ENCODE results near the gene CDKN1B.

CDKN1B gene

DNA sequence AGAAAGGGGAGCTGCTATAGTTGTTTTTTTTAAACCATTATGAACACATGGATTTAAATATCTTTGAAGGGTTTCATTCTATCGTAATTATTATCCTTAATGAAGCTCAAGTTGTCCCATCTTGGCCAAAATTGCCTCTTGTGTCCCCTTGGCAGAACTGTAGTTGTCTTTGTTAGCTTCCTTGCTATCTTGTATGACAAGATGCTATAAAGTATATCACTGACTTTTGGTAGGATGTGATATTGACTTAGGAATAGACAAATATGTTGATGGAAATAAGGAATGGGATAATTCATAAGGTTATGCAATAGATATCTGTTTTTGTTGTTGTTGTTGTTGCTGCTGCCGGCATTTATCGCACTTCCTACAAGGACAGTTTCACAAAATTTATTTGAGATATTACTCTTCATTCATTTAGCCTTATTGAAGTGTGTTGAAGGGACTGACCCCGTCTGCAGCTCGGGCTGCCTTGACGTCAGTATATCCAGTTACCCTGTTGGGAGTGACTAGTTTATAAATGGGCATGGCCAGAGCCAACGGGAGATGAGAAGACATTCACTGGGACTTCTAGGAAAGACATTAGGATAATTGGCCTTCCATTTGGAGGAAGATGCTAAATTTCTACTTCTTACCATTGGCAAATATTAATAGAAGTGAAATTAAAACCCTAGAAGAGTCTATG lies 42.2 kb downstream of the CDKN1B start:
- no peak for DNase-seq (ENCODE audit: low read depth)

DNA sequence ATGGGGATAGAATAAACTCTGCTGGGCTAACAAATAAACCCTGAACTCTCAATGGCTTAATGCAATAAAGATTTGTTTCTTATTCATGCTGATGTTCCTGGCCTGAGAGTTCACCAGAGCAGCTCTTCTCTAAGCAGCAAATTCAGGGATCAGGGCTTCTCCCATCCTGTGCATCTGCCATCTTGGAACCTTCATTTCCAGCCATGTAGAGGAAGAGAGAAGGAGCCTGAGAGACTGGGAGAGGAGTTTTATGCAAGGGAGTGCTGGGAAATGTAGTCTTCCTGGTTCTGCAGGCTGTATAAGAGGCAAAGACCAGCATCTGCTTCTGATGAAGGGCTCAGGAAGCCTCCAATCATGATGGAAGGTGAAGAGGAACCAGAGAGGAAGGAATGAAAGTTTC lies 47.7 kb downstream of the CDKN1B start:
- DNase-seq (ENCODE audit: low read depth) = no peak

DNA sequence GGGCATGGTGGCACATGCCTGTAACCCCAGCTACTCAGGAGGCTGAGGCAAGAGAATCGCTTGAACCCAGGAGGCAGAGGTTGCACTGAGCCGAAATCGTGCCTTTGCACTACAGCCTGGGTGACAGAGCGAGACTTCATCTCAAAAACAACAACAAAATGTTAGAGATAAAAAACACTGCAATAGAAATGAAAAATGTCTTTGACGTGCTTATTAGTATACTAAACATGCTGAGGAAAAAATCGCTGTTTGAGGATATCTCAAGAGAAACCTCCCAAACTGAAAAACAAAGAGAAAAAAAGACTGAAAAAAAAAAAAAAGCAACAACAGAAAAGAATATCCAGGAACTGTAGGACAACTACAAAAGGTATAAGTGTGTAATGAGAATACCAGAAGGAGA lies 53.1 kb downstream of the CDKN1B start:
- DNase-seq (ENCODE audit: low read depth) = no peak

Measured in activated gamma-delta T cell treated with anti-CD3 and anti-CD28 coated beads, Interleukin-2, amount 50 U/mL, for 16 hours (primary cell).